HG02763 (cell line): Measurements from ENCODE around the gene KDM6B.
"Not testable (repeated sequence)": the region's sequence is repeated elsewhere in the genome, so short reads cannot be mapped to it uniquely, and the experiment has no call there.

Source experiments
- ATAC-seq: cut with Tn5 transposase; IDR thresholded peaks from one replicate; pipeline ENCODE4 v1.9.1; 2021; ENCODE audit warnings: mild to moderate bottlenecking, moderate library complexity; ENCODE audit not compliant: unreplicated experiment

Gene KDM6B, protein sequence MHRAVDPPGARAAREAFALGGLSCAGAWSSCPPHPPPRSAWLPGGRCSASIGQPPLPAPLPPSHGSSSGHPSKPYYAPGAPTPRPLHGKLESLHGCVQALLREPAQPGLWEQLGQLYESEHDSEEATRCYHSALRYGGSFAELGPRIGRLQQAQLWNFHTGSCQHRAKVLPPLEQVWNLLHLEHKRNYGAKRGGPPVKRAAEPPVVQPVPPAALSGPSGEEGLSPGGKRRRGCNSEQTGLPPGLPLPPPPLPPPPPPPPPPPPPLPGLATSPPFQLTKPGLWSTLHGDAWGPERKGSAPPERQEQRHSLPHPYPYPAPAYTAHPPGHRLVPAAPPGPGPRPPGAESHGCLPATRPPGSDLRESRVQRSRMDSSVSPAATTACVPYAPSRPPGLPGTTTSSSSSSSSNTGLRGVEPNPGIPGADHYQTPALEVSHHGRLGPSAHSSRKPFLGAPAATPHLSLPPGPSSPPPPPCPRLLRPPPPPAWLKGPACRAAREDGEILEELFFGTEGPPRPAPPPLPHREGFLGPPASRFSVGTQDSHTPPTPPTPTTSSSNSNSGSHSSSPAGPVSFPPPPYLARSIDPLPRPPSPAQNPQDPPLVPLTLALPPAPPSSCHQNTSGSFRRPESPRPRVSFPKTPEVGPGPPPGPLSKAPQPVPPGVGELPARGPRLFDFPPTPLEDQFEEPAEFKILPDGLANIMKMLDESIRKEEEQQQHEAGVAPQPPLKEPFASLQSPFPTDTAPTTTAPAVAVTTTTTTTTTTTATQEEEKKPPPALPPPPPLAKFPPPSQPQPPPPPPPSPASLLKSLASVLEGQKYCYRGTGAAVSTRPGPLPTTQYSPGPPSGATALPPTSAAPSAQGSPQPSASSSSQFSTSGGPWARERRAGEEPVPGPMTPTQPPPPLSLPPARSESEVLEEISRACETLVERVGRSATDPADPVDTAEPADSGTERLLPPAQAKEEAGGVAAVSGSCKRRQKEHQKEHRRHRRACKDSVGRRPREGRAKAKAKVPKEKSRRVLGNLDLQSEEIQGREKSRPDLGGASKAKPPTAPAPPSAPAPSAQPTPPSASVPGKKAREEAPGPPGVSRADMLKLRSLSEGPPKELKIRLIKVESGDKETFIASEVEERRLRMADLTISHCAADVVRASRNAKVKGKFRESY (N-terminal part only)

DNA sequence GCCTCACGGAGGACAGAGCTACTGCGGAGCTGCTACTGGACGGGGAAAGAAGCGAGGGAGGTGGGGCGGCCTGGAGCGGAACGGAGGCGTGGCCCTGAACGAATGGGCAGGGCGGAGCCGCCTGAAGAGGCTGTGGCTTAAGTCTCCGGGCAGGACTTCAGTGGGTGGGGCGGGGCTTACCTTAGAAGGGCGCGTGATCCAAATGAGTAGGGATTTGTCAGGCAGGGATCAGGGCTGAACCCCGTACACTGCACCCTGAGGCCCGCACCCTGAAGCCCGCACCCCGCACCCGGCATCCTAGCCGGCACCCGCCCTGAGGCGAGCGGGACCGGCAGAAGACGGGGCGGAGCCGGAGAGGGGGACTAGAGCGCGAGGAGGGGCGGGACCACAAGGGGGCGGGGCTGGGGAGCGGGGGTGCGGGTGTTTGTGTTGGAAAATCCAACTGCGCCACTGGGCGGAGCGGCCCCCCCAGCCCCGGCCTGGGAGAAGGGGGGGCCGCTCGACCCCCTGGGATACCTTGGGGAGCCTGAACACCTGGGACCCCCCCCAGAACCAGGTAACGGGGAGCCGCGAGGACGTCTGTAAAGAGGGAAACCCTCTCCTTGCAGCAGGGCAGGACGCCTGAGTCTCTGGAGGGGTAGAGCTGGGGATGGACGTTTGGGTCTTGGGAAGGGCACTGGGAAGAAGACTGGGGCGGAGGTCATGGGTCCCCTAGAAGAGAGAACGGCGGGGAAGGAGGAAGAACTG lies at the start of gene KDM6B:
Gene KDM6B (plus strand): TSS at position 423 of the 747 bp plus-strand sequence. CDS start 11,338 bp downstream, outside the sequence.
- no peak for ATAC-seq

DNA sequence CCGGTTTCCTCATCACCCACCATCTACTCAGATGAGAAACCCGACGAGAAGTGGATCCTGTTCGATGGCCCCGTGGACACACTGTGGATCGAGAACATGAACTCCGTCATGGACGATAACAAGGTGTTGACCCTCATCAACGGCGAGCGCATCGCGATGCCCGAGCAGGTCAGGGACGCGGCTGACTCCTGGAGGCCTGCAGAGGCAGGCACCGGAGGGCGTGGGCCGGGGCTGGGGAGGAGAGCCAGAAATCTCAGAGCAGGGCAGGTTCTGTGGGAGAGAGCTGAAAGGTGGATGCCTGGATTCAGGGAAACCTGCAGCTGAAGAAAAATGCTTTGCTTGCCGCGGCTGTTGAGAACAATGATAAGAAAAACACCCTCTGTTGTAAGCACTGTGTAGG lies 47.2 kb upstream of the KDM6B start:
- no peak for ATAC-seq

DNA sequence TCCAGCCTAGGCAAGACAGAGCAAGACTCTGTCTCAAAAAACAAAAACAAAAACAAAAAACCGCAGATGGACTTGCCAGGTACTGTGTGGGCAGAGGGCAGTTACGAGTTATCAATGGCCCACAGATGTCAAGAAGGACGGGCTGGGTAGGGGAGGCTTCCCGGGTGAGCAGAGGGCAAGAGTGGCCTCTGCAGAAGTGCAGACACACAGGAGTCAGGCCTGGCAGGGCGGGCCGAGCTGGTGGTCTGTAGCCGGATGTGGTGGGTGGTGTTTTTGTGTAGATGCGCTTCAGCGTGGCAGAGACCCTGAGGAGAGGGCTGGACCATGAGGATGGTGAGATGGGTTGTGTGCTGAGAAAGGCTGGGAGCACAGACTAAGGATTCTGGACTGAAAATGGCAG lies 44.9 kb upstream of the KDM6B start:
- no peak for ATAC-seq

DNA sequence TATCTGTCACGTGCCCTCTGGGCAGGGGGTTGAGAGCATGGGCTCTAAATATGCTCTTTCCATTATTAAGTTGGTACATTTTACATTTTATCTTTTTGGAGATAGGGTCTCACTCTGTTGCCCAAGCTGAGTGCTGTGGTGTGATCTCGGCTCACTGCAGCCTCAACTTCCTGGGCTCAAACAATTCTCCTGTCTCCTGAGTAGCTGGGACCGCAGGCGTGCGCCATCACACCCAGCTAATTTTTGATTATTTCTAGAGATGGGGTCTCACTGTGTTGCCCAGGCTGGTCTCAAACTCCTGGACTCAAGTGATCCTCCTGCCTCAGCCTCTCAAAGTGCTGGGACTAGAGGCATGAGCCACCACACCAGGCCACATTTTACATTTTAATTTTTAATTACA lies 43.9 kb upstream of the KDM6B start:
- ATAC-seq, result no peak

DNA sequence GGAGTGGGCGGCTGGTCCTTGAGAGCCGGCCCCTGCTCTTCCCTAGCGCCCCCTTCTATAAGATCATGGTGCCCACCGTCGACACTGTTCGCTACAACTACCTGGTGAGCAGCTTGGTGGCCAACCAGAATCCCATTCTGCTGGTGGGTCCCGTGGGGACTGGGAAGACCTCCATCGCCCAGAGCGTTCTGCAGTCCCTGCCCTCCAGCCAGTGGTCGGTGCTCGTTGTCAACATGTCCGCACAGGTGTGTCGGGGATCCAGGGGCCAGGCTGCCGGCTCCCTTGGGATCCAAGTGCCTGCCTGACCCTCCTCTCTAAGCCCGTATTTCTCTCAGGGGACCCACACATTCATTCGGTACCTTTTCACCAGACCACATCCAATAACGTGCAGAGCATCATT lies 41.4 kb upstream of the KDM6B start:
- no peak for ATAC-seq

DNA sequence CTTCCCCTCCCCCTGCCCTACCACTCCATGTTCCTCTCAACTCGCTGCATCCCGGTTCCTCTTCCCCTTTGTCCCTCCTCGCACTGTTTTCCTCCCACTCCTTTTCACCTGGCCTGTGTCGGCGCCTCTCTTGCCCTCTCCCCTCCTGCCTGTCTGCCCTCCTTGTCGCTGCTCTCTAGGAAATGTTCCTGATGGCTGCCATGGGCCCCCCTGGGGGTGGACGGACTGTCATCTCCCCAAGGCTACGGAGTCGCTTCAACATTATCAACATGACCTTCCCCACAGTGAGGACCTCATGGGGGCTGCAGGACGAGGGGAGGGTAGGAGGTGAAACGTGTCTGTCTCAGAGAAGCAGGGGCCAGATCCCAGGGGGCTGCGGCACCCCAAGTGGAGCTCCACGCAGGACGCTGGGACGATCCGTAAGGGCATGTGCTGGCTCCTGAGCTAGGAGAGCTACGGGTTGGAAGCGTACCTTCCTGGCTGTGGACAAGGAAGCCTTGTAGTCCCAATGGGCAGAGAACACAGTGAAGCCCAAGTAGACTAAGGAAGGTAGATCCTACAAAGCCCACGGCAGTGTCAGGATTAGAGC lies 39.8 kb upstream of the KDM6B start:
- ATAC-seq, result no peak

DNA sequence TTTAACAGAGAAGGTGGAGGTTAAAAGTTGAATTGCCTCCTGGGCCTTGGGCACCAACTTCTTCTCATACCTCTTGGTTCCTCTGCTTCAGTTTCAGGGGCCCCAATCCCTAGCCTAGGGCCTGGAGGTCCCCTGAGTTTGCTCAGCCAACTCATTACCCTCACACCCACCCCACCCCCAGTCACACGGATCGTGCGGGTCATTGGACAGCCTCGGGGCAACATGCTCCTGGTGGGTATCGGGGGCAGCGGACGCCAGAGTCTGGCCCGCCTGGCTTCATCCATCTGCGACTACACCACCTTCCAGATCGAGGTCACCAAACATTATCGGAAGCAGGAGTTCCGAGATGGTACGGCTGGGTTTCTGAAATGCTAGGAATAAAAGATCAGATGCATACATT lies 36.0 kb upstream of the KDM6B start:
- ATAC-seq, result no peak

DNA sequence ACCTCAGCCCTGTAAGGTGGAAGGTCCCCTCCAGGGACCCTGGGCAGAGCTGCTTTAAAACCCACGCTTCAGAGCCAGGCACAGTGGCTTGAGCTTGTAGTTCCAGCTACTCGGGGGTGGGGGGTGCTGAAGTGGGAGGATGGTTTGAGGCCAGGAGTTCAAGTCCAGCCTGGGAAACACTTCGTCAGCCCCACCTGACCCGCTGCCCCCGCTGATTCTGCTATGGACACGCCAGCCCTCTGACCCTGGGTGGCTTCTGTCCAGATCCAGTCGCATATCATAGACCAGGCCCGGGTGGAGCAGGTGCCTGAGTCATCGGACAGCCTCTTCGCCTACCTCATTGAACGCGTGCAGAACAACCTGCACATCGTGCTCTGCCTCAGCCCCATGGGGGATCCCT lies 35.2 kb upstream of the KDM6B start:
- ATAC-seq, result no peak

DNA sequence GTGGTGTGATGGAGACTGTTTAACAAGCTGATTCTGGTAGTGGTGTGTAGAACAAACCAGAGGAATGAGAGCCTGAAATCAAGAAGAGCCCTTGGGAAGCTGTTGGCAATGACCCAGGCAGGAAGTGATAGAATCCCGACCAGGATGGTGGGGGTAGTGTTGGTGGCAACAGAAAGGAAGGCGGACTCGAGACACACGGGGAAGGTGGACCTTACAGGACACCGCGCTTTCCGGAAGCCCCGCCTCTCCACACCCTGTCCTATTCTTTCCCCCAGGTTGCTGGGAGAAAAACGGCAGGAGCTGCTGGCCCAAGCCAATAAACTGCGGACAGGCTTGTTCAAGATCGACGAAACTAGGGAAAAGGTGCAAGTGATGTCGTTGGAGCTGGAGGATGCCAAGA lies 30.0 kb upstream of the KDM6B start:
- no peak for ATAC-seq

DNA sequence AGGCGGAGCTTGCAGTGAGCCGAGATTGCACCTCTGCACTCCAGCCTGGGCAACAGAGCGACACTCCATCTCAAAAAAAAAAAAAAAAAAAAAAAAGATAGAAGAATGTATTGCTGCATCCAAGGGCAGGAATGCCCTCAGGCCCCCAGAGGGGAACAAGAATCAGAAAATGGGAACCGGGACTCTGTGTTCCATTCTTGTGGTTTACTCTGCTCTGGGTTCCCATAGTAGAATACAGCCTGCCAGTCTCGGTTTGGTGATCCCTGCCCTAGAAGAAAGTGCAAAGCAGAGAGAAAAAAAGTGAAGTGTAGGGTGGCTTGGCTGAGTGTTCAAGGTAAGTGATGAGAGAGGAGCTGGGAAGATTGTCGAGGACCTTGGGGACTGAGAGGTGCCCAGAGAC lies 27.4 kb upstream of the KDM6B start:
- no peak for ATAC-seq

DNA sequence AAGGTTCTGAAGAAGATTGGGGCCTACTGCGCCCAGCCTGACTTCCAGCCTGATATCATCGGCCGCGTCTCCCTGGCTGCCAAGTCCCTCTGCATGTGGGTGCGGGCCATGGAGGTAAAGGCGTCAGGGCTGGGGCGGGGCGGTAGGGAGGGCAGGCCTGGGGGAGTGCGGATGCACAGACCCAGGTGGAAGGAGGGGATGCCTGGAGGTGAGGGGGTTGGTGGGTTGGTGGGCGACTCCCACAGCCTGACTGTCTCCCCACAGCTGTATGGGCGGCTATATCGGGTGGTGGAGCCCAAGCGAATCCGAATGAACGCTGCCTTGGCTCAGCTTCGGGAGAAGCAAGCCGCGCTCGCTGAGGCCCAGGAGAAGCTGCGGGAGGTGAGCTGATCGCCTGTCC lies 26.8 kb upstream of the KDM6B start:
- ATAC-seq, result no peak

DNA sequence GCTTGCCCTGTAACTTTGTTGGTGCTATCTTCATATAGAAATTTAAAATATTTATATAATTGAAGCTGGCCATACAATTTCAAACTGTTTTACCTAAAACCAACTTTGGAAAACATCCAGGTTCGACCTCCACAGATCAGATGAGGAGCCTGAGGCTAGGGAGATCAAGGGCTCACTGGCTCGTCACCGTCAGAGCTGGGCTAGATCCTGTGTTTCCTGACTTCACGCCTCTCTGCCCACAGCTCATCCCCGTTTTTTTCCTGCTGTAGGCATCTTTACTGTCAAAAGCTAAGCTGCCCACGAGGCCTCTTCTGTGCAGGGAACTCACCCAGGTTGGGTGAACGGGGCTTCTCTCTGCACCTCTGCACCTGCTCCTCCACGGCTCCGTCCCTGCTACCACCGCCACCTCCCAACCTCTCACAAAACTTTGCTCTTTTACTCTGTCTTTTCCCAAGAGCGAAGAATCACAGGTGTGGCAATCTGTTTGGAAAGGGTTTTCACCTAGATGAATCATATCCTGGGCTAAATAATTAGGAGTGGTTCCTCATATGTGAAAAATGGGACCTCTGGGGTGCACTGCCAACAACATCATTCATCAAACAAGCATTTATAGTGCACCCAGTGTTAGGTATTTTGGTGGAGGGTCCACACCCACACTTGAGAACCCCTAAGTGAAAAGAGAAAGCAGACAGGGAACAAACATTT lies 24.8 kb upstream of the KDM6B start:
- no peak for ATAC-seq

DNA sequence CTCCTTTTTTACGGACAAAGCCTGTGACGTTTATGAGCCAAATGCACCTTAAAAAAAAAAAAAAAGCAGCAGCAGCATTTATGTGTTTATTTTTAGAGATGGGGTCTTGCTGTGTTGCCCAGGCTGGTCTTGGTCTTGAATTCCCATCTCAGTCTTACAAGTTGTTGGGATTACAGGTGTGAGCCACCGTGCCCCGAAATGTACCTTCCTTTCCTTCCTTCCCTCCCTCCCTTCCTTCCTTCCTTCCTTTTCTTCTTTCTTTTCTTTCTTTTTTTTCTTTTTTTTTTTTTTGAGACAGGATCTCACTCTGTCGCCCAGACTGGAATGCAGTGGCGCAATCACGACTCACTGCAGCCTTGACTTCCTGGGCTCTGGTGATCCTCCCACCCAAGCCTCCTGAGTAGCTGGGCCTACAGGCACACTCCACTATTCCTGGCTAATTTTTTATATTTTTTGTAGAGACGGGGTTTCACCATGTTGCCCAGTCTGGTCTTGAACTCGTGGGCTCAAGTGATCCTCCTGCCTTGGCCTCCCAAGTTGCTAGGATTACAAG lies 24.1 kb upstream of the KDM6B start:
- ATAC-seq, result not testable (repeated sequence)

DNA sequence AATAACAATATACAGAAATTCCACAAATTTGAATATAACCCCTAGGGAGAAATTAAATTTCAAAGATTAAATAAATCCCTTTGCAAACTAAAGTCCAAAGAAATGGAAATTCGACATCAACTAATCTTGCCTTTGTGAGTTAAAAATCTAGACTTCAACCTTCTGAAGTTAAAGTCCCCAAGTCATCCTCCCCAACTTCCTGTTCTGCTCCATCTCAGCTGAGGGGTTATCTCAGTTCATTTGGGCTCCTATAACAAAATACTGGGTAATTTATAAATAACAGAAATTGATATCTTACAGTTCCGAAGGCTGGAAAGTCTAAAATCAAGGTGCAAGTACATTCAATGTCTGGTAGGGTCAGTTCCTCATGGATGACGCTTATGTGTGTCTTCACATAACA lies 22.8 kb upstream of the KDM6B start:
- ATAC-seq, result no peak

DNA sequence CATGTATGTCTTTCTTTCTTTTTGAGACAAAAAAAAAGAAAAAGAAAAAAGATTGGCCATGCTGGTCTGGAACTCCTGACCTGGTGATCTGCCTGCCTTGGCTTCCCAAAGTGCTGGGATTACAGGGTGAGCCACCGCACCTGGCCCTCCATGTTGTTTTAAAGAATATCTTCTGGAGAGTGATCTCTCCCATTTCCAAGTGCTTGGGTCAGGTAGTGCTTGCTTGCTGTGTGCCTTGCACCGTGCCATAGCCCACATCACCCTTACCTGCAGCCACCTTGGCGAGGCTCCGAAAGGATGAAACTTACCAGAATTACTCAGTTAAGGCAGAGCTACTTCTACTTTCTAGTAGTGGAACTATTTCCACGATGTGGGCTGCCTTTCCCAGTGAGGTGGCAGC lies 19.0 kb upstream of the KDM6B start:
- no peak for ATAC-seq

DNA sequence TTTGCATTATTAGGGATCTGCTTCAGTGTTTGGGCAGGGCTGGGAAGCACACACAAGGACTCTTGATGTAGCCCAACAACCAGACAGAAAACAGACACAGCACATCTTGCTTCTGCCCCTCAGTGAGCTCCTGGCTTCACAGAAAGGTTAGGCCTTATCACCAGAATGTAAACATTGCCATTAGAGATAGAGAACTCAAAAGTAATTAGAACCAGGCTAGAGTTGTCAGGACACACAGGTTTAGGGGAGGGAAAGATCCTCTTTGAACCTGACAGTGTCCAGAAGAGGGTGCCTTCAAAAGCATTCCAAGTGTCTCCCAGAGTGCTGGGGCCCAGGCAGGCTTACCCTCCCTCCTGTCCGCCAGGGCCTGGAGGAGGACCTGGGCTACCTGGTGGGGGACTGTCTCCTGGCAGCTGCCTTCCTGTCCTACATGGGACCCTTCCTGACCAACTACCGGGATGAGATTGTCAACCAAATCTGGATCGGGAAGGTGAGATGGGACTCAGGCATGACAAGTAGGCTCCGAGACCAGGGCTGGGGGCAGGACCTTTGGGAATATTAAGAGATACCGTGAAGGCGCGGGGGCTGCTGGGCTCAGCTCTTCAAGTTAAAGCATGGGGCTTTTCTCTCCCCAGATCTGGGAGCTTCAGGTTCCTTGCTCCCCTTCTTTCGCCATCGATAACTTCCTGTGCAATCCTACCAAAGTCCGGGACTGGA lies 16.9 kb upstream of the KDM6B start:
- ATAC-seq, result no peak

DNA sequence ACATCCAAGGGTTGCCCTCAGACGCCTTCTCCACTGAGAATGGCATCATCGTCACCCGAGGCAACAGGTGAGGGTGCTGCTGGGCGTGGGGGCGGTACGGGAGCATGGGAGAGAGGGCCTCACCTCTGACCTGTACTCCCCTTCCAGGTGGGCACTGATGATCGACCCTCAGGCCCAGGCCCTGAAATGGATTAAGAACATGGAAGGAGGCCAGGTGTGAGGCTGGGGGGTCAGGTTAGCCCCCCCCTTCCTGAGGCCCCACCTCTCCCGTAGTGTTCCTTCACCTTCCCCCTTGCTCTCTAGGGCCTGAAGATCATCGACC lies 16.4 kb upstream of the KDM6B start:
- ATAC-seq, result no peak

DNA sequence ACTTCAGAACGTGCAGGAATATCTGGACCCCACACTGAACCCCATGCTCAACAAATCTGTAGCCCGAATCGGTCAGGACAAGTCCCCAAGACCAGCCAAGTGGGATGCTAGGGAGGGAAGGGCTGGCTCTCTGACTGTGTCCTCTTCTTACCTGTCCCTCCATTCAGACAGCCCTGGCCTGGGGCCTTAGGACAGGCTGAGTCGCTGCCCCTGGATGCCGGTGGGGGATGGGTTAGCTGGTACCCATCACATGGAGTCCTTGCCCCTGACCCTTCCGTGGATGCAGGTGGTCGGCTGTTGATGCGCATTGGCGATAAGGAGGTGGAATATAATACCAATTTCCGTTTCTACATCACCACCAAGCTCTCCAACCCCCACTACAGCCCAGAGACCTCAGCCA lies 16.0 kb upstream of the KDM6B start:
- ATAC-seq, result no peak
